ENCODE results near the gene TRAPPC5.

TRAPPC5 gene

GRCh38 chr19:7701654-7702457, 21.2 kb downstream of the TRAPPC5 start, which contains the start of gene FCER2:
Gene FCER2, minus strand, starts transcription at chr19:7702131. Its CDS starts 2,371 bp downstream, at chr19:7699760.
- DNase-seq: no peak

- DNase-seq: no peak
Measured at GRCh38 chr19:7703332-7703731, 22.7 kb downstream of the TRAPPC5 start.

- DNase-seq: no peak
Measured at GRCh38 chr19:7704280-7705060, 23.8 kb downstream of the TRAPPC5 start.

- no peak for DNase-seq
Measured at GRCh38 chr19:7705387-7706187, 25.0 kb downstream of the TRAPPC5 start.

GRCh38 chr19:7706188-7706954, 25.7 kb downstream of the TRAPPC5 start:
- no peak for DNase-seq

- no peak for DNase-seq
Measured at GRCh38 chr19:7706955-7707456, 26.4 kb downstream of the TRAPPC5 start.

- DNase-seq: no peak
Measured at GRCh38 chr19:7709932-7710460, 29.4 kb downstream of the TRAPPC5 start.

- DNase-seq: no peak
Measured at GRCh38 chr19:7710616-7711015, 30.0 kb downstream of the TRAPPC5 start.

- no peak for DNase-seq
Measured at GRCh38 chr19:7715671-7716070, 35.0 kb downstream of the TRAPPC5 start.

GRCh38 chr19:7716762-7717161, 36.1 kb downstream of the TRAPPC5 start:
- DNase-seq: no peak

- no peak for DNase-seq
Measured at GRCh38 chr19:7718668-7719067, 38.0 kb downstream of the TRAPPC5 start.

GRCh38 chr19:7720351-7720750, 39.7 kb downstream of the TRAPPC5 start:
- DNase-seq: no peak

GRCh38 chr19:7722231-7722651, 41.6 kb downstream of the TRAPPC5 start:
- DNase-seq: no peak

- DNase-seq: no peak
Measured at GRCh38 chr19:7725791-7726190, 45.2 kb downstream of the TRAPPC5 start.

GRCh38 chr19:7729211-7729610, 48.6 kb downstream of the TRAPPC5 start:
- DNase-seq: no peak

- DNase-seq: no peak
Measured at GRCh38 chr19:7729831-7730285, 49.2 kb downstream of the TRAPPC5 start.

GRCh38 chr19:7730286-7731217, 49.9 kb downstream of the TRAPPC5 start:
- no peak for DNase-seq

- DNase-seq: no peak
Measured at GRCh38 chr19:7731218-7731595, 50.6 kb downstream of the TRAPPC5 start.

- no peak for DNase-seq
Measured at GRCh38 chr19:7731615-7732014, 51.0 kb downstream of the TRAPPC5 start.

GRCh38 chr19:7732045-7732444, 51.4 kb downstream of the TRAPPC5 start, which contains the start of gene CLEC4G:
Gene CLEC4G, minus strand, starts transcription at chr19:7732110. Its CDS starts 8 bp downstream, at chr19:7732102.
- no peak for DNase-seq

- no peak for DNase-seq
Measured at GRCh38 chr19:7733376-7733775, 52.7 kb downstream of the TRAPPC5 start.
